ENCODE data around the gene BRD7.
A peak's percentile ranks its signal among the peaks of the same experiment; 100 is the strongest.
"Not testable (repeated sequence)": the region's sequence is repeated elsewhere in the genome, so short reads cannot be mapped to it uniquely, and the experiment has no call there.

BRD7 gene

GRCh38 chr16:50354082-50354481, 14.7 kb downstream of the BRD7 start:
- DNase-seq = no peak

GRCh38 chr16:50351952-50352351, 16.8 kb downstream of the BRD7 start:
- DNase-seq = no peak

- DNase-seq = no peak
These were observed 17.7 kb downstream of the BRD7 start for GRCh38 chr16:50351116-50351515.

- not testable (repeated sequence) for DNase-seq
These were observed 23.6 kb downstream of the BRD7 start for GRCh38 chr16:50345210-50345609.

DNA sequence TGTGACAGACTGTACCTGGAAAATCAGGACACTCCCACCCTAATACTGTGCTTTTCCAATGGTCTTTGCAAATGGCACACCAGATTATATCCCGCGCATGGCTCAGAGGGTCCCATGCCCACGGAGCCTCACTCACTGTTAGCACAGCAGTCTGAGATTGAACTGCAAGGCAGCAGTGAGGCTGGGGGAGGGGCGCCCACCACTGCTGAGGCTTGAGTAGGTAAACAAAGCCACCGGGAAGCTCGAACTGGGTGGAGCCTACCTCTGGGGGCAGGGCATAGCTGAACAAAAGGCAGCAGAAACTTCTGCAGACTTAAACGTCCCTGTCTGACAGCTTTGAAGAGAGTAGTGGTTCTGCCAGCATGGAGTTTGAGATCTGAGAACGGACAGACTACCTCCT, 25.2 kb downstream of the BRD7 start:
- not testable (repeated sequence) for DNase-seq

- DNase-seq = no peak
These were observed 28.2 kb downstream of the BRD7 start for GRCh38 chr16:50340578-50340977.

DNA sequence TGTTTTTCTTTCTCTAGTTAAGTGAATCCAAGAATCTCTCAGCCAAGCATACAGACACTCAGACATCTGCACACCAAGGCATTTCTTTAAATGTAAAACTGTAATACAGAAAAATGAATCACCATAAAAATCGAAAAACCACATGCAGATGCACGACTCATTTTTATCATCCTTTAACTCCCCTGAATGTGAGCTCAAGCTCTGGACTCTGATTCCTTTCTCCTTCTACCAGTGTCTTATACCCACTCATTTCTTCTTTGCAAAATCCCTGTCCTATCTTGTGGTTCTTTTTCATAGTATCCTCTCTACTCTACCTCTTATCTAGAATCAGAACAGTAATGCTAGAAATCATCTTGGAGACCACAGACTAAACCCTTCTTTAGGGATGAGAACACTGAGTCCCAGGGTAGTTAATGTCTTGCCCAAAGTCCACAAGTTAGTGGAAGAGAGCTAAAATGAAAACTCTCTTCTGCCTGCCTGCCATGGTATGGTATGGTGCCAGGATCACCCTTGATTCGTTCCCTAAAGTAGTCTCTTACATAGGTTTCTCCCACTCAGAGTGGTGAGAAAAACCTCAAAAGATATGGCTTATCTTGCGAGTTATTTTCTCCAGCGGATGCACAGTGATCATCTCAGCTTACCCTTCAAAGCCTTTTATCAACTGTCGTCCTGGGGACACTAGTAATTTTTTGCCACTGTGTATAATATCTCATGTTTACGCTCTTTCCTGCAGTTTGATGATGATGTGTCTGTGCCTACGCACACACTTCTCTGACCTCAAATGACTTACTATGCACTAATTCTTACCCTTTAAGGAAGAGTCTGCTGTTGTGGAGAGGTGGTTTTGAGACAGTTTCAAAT, 30.2 kb downstream of the BRD7 start:
- no peak for DNase-seq

- no peak for DNase-seq
These were observed 31.9 kb downstream of the BRD7 start for GRCh38 chr16:50336884-50337283.

DNA sequence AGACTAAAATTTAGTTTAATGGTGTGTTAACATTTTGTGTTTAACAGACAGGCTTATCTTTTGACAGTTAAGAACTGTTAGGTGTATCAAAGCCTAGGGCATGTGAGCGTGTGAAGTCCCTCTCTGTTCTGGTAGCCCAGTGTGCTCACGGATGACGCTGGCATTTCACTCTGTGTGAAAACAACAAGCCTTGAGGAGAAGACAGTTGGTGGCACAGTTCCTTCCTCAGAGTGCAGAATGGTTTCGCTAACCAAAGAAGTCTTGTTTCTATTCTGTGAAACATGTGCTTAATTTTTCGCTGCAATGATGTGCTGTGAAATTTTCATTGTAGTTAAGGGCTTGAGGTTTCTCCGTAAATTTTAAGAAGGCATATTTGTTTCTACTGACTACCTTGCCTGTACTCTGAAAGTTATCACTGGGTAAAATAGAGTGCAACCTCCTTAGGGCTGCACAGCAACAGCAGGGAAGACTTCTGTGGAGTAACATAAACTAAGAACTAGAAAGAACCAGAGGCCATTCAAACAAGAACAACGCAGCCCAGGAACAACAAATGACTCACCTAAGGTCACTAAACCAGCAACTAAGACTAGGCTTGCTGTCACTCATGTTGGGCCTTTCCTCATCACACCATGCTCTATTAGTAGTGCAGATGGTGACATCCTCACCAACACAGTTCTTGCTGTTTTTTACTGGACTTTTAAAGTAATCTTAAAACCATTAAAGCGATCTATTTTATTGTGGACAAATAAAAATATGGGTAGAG, 33.4 kb downstream of the BRD7 start:
- no peak for DNase-seq

- DNase-seq = no peak
These were observed 34.4 kb downstream of the BRD7 start for GRCh38 chr16:50334106-50334975.

DNA sequence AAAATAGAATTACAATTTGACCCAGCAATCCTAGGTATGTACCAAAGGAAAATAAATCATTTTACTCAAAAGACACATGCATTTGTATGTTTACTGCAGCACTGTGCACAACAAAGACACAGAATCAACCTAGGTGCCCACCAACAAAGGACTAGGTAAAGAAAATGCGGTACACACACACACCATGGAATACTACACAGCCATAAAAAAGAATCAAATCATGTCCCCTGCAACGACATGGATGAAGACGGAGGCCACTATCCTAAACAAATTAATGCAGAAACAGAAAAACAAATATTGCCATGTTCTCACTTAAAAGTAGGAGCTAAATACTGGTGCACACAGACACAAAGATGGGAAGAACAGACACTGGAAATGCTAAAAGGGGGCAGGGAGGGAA, 36.2 kb downstream of the BRD7 start:
- DNase-seq = no peak

GRCh38 chr16:50331570-50331969, 37.2 kb downstream of the BRD7 start:
- DNase-seq = no peak

DNA sequence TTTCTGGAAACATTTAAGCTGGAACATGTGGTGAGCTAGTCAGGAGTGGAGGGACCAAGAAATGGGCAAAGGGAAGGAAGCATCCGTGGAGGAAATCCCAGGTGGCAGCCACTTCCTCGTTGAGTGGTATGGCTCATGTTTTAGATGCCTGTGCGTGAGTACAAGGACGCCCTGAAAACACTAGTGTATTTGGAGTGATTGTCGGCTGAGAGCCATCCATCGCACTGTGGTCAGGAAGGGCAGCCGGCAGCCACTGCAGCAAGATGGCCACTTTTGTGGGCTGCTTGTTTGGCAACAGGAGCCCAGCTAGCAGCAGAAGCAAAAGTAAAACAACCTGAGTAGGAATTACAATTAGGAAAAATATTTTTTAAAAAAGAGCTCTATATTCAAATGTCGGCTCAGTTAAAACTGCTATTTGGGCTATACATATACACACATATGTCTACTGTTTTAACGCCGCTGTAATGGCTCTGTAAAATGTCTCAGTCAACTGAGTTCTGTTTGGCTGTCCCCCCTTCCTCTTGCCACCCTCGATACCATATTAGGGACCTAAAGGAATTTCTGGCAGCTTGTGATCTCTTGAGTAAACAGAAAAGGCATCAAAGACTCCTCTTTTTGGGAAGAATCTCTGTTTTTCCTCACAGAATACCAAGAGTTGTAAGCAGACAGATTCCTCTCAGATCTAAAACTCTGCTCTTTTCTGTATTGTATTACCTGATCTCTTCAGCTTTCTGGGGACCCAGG, 39.2 kb downstream of the BRD7 start:
- no peak for DNase-seq

- peak; percentile 68 for DNase-seq
These were observed 41.8 kb downstream of the BRD7 start for GRCh38 chr16:50326835-50327465.

DNA sequence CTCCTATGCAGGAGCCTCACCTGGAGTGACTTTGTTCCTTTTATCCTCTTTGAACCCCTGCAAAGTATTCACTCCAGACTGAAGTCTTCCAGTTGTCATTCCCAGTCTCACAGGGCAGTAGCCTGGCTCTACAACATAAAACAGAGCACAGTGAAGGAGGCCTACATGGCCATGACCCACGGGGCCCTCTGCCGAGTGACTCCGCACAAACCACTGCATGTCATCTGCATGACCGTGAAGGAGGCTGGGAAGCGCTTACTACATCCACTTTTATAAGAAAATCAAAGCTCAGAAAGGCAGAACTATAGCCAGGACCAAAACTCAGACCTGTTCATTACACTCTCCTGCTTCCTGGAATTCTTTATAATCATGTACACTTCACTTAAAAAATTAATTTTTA, 42.5 kb downstream of the BRD7 start:
- no peak for DNase-seq

DNA sequence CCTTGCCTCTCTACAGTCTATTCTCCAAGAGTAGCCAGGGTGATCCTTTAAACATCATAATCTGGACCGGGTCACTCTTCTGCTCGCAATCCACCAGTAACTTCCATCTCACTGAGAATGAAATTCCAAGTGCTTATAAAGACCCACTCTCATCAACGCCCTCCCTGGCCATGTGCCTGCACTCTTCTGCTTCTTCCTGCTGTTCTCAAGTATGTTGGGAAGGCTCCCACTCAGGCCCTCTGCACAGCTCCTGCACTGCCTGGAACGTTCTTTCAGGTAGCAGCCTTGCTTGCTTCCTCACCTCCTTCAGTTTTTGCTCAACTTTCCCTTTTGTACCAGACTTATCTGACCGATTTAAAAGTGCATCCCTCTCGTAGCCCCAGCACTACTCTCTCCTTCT, 44.4 kb downstream of the BRD7 start:
- no peak for DNase-seq

- DNase-seq = peak; percentile 26
These were observed 45.3 kb downstream of the BRD7 start for GRCh38 chr16:50323335-50324011.

- no peak for DNase-seq
These were observed 46.5 kb downstream of the BRD7 start for GRCh38 chr16:50322333-50322732.

DNA sequence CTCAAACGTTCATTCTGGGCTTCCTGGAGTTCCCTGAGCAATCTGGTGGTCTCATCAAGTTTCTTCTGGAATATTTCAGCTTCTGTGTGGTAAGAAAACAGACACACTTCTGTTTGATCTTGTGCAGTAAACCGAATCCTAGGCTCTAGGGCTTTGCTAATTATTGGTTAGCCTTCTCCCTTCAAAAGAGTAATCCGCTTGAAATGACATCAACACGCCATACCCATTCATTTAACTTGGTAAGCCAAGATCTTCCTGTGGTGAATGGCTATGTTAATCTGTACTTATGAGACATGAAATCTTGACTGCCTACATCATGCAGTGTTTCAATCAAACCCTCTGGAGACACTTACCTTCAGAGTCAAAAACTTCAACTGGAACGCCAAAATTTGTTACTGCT, 48.5 kb downstream of the BRD7 start:
- DNase-seq = no peak

DNA sequence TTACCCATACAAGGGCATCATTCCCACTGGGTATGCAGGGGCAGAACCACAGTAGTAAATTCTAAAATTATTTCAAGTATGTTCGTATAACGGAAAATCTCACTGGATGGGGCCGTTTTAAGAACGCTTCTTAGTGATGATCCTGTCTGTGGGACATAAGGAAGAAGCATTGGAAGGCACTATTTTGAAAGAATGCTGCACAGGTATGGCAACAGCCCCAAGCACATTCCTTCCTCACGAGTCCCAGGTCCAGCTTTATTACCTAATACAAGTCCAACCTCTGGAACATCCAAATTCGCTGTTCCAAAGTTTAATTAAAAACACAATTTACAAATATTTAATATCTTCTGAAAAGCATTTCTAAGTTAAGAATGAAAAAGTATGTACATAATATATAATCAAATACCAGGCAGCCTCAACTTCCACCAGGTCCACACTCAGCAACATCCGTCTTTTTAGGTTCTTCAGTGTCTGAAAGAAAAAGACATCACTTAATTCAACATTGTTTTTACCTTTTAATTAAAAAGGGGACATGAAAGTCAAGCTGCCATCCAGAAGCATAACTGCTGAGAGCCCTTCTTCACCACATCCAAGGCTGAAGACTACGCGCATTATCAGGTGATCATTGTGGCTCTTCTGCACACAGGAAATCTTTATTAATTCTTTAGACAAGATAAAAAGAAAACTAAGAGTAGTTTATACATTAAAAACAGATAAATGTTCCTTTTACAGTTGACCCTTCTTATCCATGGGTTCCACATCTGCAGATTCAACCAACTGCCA, 49.8 kb downstream of the BRD7 start:
- no peak for DNase-seq
